GM23248 (cell line): Measurements from ENCODE around the gene TRAF1. TPM values are rescaled to one million over a fixed set of nuclear protein-coding genes. Genes with fewer than 3 reads are reported as not detected.

ENCODE experiments used
- DNase-seq: peaks from one replicate; pipeline ENCODE4 v3.0.0-alpha.2; 2015
- H2AFZ ChIP-seq: fragments of 200-600 bp; sonication (generic); 2 replicates; pipeline ENCODE4 v1.6.1; 2016; ENCODE audit warnings: antibody characterized with exemption
- H3F3A ChIP-seq: fragments of 200-600 bp; sonication (generic); 2 replicates; pipeline ENCODE4 v1.6.1; 2016; ENCODE audit warnings: mild to moderate bottlenecking, antibody characterized with exemption, mixed run types; ENCODE audit not compliant: insufficient read depth
- H3K27ac ChIP-seq: fragments of 200-600 bp; sonication (generic); 2 replicates; pipeline ENCODE4 v1.5.1; 2016; ENCODE audit warnings: mild to moderate bottlenecking
- H3K27me3 ChIP-seq: fragments of 200-600 bp; sonication (generic); replicated peaks from 2 replicates; pipeline ENCODE4 v1.6.1; 2016; ENCODE audit warnings: mild to moderate bottlenecking; ENCODE audit not compliant: insufficient read depth
- H3K36me3 ChIP-seq: fragments of 200-600 bp; sonication (generic); 2 replicates; pipeline ENCODE4 v1.6.1; 2016; ENCODE audit warnings: low read depth, mild to moderate bottlenecking
- H3K4me1 ChIP-seq: fragments of 200-600 bp; sonication (generic); 2 replicates; pipeline ENCODE4 v1.6.1; 2016; ENCODE audit warnings: mild to moderate bottlenecking; ENCODE audit not compliant: insufficient read depth
- H3K4me2 ChIP-seq: fragments of 200-600 bp; sonication (generic); one replicate; pipeline ENCODE4 v1.6.1; 2016; ENCODE audit warnings: mild to moderate bottlenecking; ENCODE audit not compliant: unreplicated experiment
- H3K4me3 ChIP-seq: fragments of 200-600 bp; sonication (generic); 2 replicates; pipeline ENCODE4 v1.5.1; 2016; ENCODE audit warnings: mild to moderate bottlenecking
- H3K79me2 ChIP-seq: fragments of 200-600 bp; sonication (generic); 2 replicates; pipeline ENCODE4 v1.6.1; 2016; ENCODE audit warnings: mild to moderate bottlenecking; ENCODE audit not compliant: insufficient read depth
- H3K9ac ChIP-seq: fragments of 200-600 bp; sonication (generic); 2 replicates; pipeline ENCODE4 v1.6.1; 2016; ENCODE audit warnings: mild to moderate bottlenecking
- H3K9me2 ChIP-seq: fragments of 200-600 bp; sonication (generic); 2 replicates; pipeline ENCODE4 v1.6.1; 2016; ENCODE audit warnings: mixed run types, mild to moderate bottlenecking, moderate library complexity; ENCODE audit not compliant: insufficient read depth
- H3K9me3 ChIP-seq: fragments of 200-600 bp; sonication (generic); one replicate; pipeline ENCODE4 v1.6.1; 2017; ENCODE audit warnings: low read depth
- H4K20me1 ChIP-seq: fragments of 200-600 bp; sonication (generic); 2 replicates; pipeline ENCODE4 v1.6.0; 2016; ENCODE audit not compliant: insufficient read depth
- EZH2 ChIP-seq: fragments of 200-600 bp; sonication (generic); IDR thresholded peaks from 2 replicates; pipeline ENCODE4 v1.6.1; 2018; ENCODE audit warnings: antibody characterized with exemption, mild to moderate bottlenecking; ENCODE audit not compliant: insufficient read depth, poor library complexity, severe bottlenecking
- EZH2phosphoT487 ChIP-seq: fragments of 200-600 bp; sonication (generic); IDR thresholded peaks from 2 replicates; pipeline ENCODE4 v1.6.1; 2018; ENCODE audit warnings: antibody characterized with exemption, moderate library complexity, mild to moderate bottlenecking, low read depth; ENCODE audit not compliant: insufficient read depth
- whole genome bisulfite sequencing, 2 experiments: methylation state at CpG; one replicate each; pipeline ENCODE4 v1.1.6; 2015 to 2017; ENCODE audit warnings: low lambda C conversion rate in 2 of 2, low coverage in 1 of 2; ENCODE audit errors: missing lambda C conversion rate in 2 of 2; 5-methylcytosine and 5-hydroxymethylcytosine counted together
- in situ Hi-C: fragments of 300-500 bp; cut with MboI; formaldehyde crosslinking; loops from 2 replicates; pipeline ENCODE4 v1.15.0; 2020
- polyA plus RNA-seq: library from polyadenylated mRNA; unstranded; fragments of >200 nt; fragmentation: Nextera tagmentation; extraction: Ambion mirVana; gene quantifications from 2 replicates; pipeline ENCODE4 v1.2.1, GENCODE V29; 2016
- total RNA-seq: library from RNA; depleted of rRNA; stranded (reverse); fragments of >200 nt; shearing (Covaris generic); gene quantifications from 2 replicates; pipeline ENCODE4 v1.2.3, GENCODE V29; 2014

Gene TRAF1
- total and polyA plus RNA-seq, 2 experiments from 2014 or later = 0.54 to 0.75 TPM

DNA sequence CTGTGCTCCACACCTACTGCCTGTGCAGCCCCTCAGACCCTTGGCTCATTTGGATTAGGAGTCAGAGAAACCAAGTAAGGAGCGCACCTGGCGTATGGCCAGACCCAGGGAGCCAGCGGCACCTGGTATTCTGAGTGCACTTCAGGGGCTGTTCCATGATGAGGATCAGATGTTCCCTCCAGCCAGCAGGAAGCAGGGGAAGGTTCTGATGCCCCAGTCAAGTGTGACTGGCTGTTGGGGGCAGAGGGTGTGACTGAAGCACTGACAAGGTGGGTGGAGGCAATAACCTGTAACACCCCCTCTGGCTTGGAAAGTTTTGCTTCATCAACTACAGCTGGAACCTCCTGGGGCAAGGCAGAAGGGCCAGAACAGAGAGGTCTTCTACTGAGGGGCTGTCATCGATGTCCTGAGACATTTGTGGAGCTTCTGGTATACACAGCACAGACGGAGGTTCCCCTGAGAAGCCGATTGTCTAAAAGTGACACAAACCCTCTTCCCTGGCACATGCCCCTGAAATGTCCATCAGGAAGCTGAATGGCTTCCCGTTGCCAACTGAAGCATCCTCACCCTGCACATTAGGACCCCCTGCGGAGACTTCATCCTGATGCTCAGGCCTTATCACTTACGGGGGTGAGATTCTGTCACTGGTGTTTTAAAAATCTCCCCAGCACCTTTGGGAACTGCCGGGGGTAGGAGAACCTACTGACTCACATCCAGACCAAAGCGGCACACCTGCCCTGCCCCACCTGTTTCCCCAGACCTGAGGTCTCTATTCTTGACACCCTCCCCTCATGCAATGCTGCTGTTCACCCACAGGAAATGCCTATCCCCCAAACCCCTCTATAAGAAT is 21.1 kb downstream of the TRAF1 start:
- no peaks in the 10 kb centered on the region for H3K36me3 ChIP-seq
- no peaks in the 10 kb centered on the region for H3K4me1 ChIP-seq
- no peaks in the 10 kb centered on the region; the same call in 1 of the 2 replicates for H3K27me3 ChIP-seq
- no peaks in the 10 kb centered on the region for H3K9me3 ChIP-seq
- no peaks in the 10 kb centered on the region for H3K79me2 ChIP-seq
- DNase-seq = no peak
- H3F3A ChIP-seq = no peaks in the 10 kb centered on the region
- no peaks in the 10 kb centered on the region for H3K9me2 ChIP-seq
- no peak overlapping the region for H3K27ac ChIP-seq
- H3K4me2 ChIP-seq = no peak overlapping the region
- WGBS, 2 experiments = 88 to 90% methylated on average over 11 of the region's 11 CpGs
- H4K20me1 ChIP-seq = no peaks in the 10 kb centered on the region
- no peak overlapping the region for H3K4me3 ChIP-seq
- no peak overlapping the region for H3K9ac ChIP-seq
- no peak for TF ChIP-seq EZH2
- TF ChIP-seq EZH2phosphoT487 = no peak
- in situ Hi-C loops = no loop called here
- no peak overlapping the region for H2AFZ ChIP-seq

DNA sequence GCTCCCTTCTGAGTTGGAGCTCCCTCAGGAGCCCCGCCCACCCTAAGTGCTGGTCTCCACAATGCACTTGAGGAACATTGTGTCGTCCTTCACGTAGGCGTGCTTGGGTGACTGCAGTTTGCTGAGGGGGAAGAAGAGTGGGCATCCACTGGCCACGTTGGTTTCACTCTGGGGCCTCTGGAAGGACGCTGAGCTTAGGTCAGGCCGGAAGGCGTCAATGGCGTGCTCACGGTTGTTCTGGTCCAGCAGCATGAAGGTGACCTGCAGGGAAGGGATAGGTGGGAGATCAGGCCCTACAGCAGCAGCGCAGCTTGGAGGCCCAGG is 21.7 kb downstream of the TRAF1 start:
- H3K9ac ChIP-seq = no peak overlapping the region
- no peaks in the 10 kb centered on the region for H3K79me2 ChIP-seq
- no peaks in the 10 kb centered on the region for H3K36me3 ChIP-seq
- H3K4me3 ChIP-seq = no peak overlapping the region
- H2AFZ ChIP-seq = no peak overlapping the region
- no peaks in the 10 kb centered on the region for H3F3A ChIP-seq
- no peaks in the 10 kb centered on the region; the same call in 1 of the 2 replicates for H3K27me3 ChIP-seq
- H3K4me1 ChIP-seq = no peaks in the 10 kb centered on the region
- DNase-seq = no peak
- H3K27ac ChIP-seq = no peak overlapping the region
- WGBS, 2 experiments = 88 to 94% methylated on average over 11 of the region's 11 CpGs
- no peak overlapping the region for H3K4me2 ChIP-seq
- TF ChIP-seq EZH2 (no peak), EZH2phosphoT487 (no peak)
- in situ Hi-C loops = no loop called here
- H3K9me3 ChIP-seq = no peaks in the 10 kb centered on the region
- H3K9me2 ChIP-seq = no peaks in the 10 kb centered on the region
- H4K20me1 ChIP-seq = no peaks in the 10 kb centered on the region

- H3K4me1 ChIP-seq = no peaks in the 10 kb centered on the region
- no peaks in the 10 kb centered on the region for H4K20me1 ChIP-seq
- H3K4me3 ChIP-seq = no peak overlapping the region
- H3K79me2 ChIP-seq = no peaks in the 10 kb centered on the region
- TF ChIP-seq EZH2 = no peak
- TF ChIP-seq EZH2phosphoT487 = no peak
- in situ Hi-C loops = no loop called here
- DNase-seq = no peak
- H3K36me3 ChIP-seq = no peaks in the 10 kb centered on the region
- H3K9me3 ChIP-seq = no peaks in the 10 kb centered on the region
- H3K9ac ChIP-seq = no peak overlapping the region
- no peaks in the 10 kb centered on the region; the same call in 1 of the 2 replicates for H3K27me3 ChIP-seq
- H3K27ac ChIP-seq = no peak overlapping the region
- no peaks in the 10 kb centered on the region for H3K9me2 ChIP-seq
- no peak overlapping the region for H3K4me2 ChIP-seq
- H3F3A ChIP-seq = no peaks in the 10 kb centered on the region
- 86 to 88% methylated on average over 16 of the region's 16 CpGs for WGBS, 2 experiments
- H2AFZ ChIP-seq = no peak overlapping the region
Observed at GRCh38 chr9:120904061-120904977, 22.3 kb downstream of the TRAF1 start.

GRCh38 chr9:120902569-120903535 is 23.7 kb downstream of the TRAF1 start:
- Histone ChIP-seq H3K27ac (no peak overlapping the region), H3K4me3 (no peak overlapping the region), H3K9me2 (no peaks in the 10 kb centered on the region), H3K9me3 (no peaks in the 10 kb centered on the region), H4K20me1 (no peaks in the 10 kb centered on the region), H3F3A (no peaks in the 10 kb centered on the region), H2AFZ (no peak overlapping the region), H3K79me2 (no peaks in the 10 kb centered on the region), H3K27me3 (no peaks in the 10 kb centered on the region; the same call in 1 of the 2 replicates), H3K36me3 (no peaks in the 10 kb centered on the region), H3K4me1 (no peaks in the 10 kb centered on the region), H3K9ac (no peak overlapping the region), H3K4me2 (no peak overlapping the region)
- TF ChIP-seq EZH2phosphoT487 = no peak
- no peak for TF ChIP-seq EZH2
- in situ Hi-C loops = no loop called here
- WGBS, 2 experiments = 69 to 75% methylated on average over 14 of the region's 14 CpGs
- DNase-seq = no peak
